Fibroblast of the conjunctiva (primary cell): Measurements from ENCODE around the gene PNMA8A.

ENCODE experiments used
- DNase-seq: peaks from one replicate; pipeline ENCODE4 v3.0.0-alpha.2; 2010; ENCODE audit warnings: low read depth

PNMA8A gene

DNA sequence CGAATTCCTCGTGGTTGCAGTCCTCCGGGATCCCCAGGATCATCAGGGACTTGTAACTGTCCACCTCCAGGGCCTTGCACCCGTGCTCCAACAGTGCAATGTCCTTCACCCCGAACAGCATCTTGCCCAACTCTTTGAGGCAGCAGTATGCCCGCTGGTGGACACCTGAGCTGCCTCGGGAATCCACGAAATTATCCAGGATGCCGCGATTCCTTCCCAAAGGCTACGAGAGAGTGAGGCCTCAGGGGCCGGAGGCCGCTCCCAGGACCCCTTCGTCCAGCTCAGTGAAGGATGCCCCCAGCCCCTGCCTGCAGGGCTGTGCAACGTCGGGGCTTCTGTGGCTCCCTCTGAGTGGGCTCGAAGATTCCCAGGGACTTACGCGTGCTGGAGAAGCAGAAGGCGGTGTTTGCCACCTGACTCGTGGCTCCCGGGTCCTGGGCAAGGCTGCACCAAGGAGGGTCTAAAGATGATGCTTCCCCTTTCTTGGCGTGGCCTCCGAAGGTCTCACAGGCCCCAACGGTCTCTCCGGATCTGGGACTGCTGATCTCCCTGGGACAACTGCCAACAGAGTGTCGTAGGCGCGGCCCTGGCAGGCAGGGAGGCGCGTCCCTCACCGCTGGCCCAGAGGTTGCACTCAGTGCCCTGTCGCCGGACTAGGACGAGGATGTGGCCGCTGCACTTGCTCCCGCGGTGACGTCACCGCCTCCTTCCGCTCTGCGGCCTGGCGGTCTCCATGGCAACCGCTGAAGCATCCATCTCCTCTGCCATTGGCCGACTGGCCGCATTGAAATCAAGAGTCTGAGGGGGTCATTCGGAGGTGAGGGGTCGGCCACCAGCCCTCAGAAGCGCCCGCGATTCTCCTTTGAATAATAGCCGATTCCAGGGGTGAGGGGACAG, 42.9 kb downstream of the PNMA8A start, which contains the start of gene PNMA8C:
Gene PNMA8C (minus strand): TSS at position 698 of the 897 bp plus-strand sequence. CDS start 577 bp downstream, at position 121.
- DNase-seq = no peak

GRCh38 chr19:46427518-46428045, 43.8 kb downstream of the PNMA8A start:
- DNase-seq = no peak

GRCh38 chr19:46426506-46427162, 44.7 kb downstream of the PNMA8A start:
- DNase-seq = no peak

DNA sequence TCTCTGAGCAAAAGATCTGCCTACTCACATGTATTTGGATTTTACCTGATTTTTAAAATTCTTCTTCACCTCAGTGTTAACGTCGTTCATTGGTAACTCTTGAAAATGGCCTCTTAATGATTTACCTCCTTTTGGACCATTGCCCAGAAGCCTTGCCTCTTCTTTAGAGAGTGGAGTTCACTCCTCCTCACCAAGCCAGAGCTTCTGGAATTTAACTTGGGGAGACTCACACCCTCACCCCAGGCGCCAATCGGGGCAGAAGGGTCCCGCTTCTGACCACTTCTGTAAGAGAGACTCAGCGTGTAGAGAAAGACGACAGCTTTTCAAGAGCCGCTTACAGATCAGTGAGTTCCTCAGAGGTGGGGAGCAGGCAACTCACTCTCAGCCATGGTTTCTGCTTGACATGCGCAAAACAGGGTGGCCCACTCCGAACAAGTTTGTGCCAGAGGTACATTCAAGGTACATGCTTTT, 45.3 kb downstream of the PNMA8A start:
- DNase-seq = no peak

- no peak for DNase-seq
Observed at GRCh38 chr19:46423188-46423587, 48.2 kb downstream of the PNMA8A start.

DNA sequence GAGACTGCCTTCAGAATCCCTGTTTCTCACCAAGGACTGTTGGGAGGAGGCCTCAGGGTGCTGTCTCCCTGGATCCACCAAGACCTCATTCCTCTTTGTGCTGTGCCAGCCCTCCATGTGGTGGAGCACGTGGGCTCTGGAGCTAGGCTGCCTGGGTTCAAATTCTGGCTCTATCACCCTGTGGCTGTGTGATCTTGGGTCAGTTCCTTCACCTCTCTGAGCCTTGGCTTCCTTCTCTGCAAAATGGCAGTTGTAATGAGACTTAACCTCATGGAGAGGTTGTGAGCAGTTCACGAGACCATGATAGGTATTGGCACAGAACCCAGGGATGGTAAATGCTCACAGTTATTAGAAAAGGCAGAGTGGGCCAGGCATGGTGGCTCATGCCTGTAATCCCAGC, 49.0 kb downstream of the PNMA8A start:
- DNase-seq = no peak

DNA sequence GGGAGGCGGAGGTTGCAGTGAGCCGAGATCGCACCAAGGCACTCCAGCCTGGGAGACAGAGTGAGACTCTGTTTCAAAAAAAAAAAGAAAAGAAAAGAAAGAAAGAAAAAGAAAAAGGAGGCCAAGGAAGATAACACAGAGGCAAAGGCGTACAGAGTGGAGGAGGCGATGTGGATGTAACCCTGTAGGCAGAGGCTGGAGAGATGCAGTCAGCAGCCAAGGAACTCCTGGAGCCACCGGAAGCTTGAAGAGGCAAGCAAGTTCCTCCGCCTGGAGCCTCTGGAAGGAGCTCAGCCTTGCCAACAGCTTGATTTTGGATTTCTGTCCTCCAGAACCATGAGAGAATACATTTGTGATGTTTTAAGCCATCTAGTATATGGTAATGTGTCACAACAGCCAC, 51.3 kb downstream of the PNMA8A start:
- DNase-seq = no peak
